ENCODE results near the gene SLC35C1. TPM values are rescaled to one million over a fixed set of nuclear protein-coding genes. Genes with fewer than 3 reads are reported as not detected.

The SLC35C1 gene
- total and polyA plus RNA-seq, 2 donors (not counting 1 experiment from before 2014, with no cell fraction given) = 4.4 to 12.5 TPM

DNA sequence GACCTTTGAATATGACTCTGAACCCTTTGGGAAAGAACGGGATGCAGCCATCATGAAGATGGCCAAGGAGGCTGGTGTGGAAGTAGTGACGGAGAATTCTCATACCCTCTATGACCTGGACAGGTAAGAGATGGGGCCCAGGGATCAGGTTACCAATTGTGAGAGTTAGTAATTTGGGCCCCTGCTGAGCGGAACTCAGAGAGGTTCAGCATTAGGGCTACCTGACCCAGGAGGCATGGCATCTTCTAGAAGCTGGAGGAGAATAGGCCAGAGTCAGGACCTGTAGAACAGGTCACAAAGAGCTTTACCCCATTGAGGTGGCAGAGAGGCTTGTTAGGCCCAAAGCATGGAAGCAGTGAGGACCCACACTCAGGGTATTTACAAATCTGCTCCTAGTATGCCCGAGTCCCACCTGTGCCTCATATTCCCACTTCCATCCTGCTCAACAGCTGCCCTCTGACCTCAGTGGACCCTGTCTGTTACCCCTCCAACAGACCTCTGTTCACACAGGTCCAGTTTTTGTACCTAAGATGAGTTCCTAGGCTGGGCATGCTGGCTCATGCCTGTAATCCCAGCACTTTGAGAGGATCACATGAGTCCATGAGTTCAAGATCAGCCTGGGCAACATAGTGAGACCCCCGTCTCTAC lies 53.9 kb downstream of the SLC35C1 start:
- H3K9ac ChIP-seq (ENCODE audit: low read length) = no peak overlapping the region
- POLR2A ChIA-PET = no interaction called here
- DNase-seq = no peak

More for the DNA sequence above, 53.9 kb downstream of the SLC35C1 start:
- no peaks in the 10 kb centered on the region for H3K9me3 Mint-ChIP-seq (ENCODE audit: insufficient read depth)
- intact Hi-C loops (cut with micrococcal nuclease) = no loop called here
- H3K27me3 Mint-ChIP-seq = no peaks in the 10 kb centered on the region
- WGBS (ENCODE audit: insufficient coverage) = 100% methylated on average over 4 of the region's 5 CpGs
- no peak overlapping the region for H3K4me3 ChIP-seq (ENCODE audit: control extremely low read depth in 1 of 5, extremely low read depth in 1 of 5, insufficient read depth in 1 of 5, low read depth in 2 of 5, low read length in 4 of 5)
- no peaks in the 10 kb centered on the region for H3K9me3 ChIP-seq (ENCODE audit: control extremely low read depth in 1 of 3, control insufficient read depth in 2 of 3, insufficient read depth in 1 of 3, low read length in 2 of 3)
- peaks cover 2% of the 10 kb centered on the region for H3K4me1 Mint-ChIP-seq
- H3K36me3 ChIP-seq (replicated peaks in 1 of 2; ENCODE audit: control extremely low read depth in 1 of 2, control insufficient read depth in 1 of 2, extremely low read depth in 1 of 2, insufficient read depth in 2 of 2, low read length in 1 of 2) = peaks cover 6 to 87% of the 10 kb centered on the region in 2 experiments
- no peak overlapping the region for H3K27ac ChIP-seq (ENCODE audit: low read length in 2 of 2)
- CTCF ChIA-PET = interaction anchor here (1.2 to 1.6 kb wide), 3 partner anchors 15 to 148 kb away, joined by 6 to 7 read pairs (median 6); no protein-coding TSS in a partner anchor
- H3K4me2 ChIP-seq (replicated peaks; ENCODE audit: low read depth, low read length, poor library complexity, severe bottlenecking) = no peak overlapping the region
- TF ChIP-seq CTCF (IDR thresholded peaks at IDR 0.05) (no peak), EZH2 (IDR thresholded peaks at IDR 0.05; ENCODE audit: borderline replicate concordance, insufficient read depth, low read depth, low read length, poor library complexity, severe bottlenecking) (no peak)
- peaks cover 70% of the 10 kb centered on the region for H4K20me1 ChIP-seq (ENCODE audit: control insufficient read depth, insufficient read depth, low read length, poor library complexity, severe bottlenecking)
- no peak for ATAC-seq (ENCODE audit: low read depth)
- no peak overlapping the region for H3K27ac Mint-ChIP-seq
- no peaks in the 10 kb centered on the region for H3K4me1 ChIP-seq (ENCODE audit: control insufficient read depth in 2 of 2, insufficient read depth in 2 of 2, low read length in 2 of 2)
- H3K79me2 ChIP-seq (ENCODE audit: control insufficient read depth, insufficient read depth, low read length) = peaks cover 43% of the 10 kb centered on the region
- H3K4me3 Mint-ChIP-seq = no peak overlapping the region
- no peaks in the 10 kb centered on the region for H3K27me3 ChIP-seq (replicated peaks in 1 of 4; ENCODE audit: control extremely low read depth in 1 of 4, control insufficient read depth in 3 of 4, insufficient read depth in 4 of 4, low read length in 3 of 4)
- no peak overlapping the region for H2AFZ ChIP-seq (ENCODE audit: insufficient read depth, low read depth, low read length, poor library complexity, severe bottlenecking)

Measured in B cell (primary cell).